Measurements from ENCODE around the gene TLE5.

The TLE5 gene

DNA sequence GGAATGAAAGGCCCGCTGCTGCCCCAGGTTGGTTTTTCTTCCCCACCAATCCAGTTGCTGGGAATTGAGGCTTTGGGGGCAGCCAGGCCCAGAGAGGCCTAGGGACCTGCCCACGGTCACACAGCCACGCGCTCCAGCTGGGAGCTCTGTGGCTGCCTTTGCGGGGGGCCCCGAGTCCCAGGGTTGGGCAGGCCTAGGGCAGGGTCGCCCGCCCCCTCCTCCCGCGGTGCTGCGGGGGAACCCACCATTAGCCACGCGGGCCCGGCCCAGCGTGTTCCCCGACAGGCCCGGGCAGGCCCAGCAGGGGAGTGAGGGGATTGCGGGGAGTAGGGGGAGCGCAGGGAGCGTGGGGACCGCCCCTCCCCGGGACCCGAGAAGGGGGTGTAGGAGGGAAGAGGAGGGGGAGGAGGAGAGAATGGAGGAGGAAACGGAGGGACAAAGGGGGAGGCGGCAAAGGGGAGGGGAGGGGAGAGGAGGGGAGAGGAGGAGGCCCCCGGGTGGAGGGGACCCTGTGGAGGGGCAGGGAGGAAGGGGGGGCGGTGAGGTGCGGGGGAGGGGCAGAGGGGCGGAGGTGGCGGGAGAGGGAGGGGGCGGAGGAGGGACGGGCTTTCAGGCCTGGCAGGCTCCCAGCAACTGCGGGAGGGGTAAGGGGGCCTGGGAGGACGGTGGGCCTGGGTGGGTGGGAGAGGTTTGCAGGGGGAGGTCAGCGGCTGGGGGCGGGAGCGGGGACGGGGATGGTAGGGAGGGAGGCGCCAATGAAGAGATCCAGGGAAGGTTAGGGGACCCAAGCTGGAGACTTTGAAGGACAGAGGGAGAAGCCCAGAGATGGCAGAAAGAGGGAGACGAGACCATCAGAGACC, 20.3 kb downstream of the TLE5 start:
- no peaks in the 10 kb centered on the region for H3K36me3 ChIP-seq (ENCODE audit: low read length)
- H3K9me3 ChIP-seq (ENCODE audit: insufficient read depth, low read length): no peaks in the 10 kb centered on the region
- no peaks in the 10 kb centered on the region for H3K9me2 ChIP-seq (replicated peaks; ENCODE audit: insufficient read depth, low read length)
- no peak overlapping the region for H2AFZ ChIP-seq (ENCODE audit: low read depth, low read length, severe bottlenecking)
- H3K27ac ChIP-seq (ENCODE audit: low read depth, low read length): no peak overlapping the region
- no peaks in the 10 kb centered on the region for H3F3A ChIP-seq (ENCODE audit: insufficient read depth)
- no peaks in the 10 kb centered on the region for H3K27me3 ChIP-seq (ENCODE audit: low read length)
- no peak overlapping the region for H3K9ac ChIP-seq (ENCODE audit: low read length)
- H3K4me3 ChIP-seq (ENCODE audit: insufficient read depth, low read length, poor library complexity, severe bottlenecking): no peak overlapping the region
- no peaks in the 10 kb centered on the region for H3K79me2 ChIP-seq (ENCODE audit: insufficient read depth, low read length)
- TF ChIP-seq, protein P1, sequence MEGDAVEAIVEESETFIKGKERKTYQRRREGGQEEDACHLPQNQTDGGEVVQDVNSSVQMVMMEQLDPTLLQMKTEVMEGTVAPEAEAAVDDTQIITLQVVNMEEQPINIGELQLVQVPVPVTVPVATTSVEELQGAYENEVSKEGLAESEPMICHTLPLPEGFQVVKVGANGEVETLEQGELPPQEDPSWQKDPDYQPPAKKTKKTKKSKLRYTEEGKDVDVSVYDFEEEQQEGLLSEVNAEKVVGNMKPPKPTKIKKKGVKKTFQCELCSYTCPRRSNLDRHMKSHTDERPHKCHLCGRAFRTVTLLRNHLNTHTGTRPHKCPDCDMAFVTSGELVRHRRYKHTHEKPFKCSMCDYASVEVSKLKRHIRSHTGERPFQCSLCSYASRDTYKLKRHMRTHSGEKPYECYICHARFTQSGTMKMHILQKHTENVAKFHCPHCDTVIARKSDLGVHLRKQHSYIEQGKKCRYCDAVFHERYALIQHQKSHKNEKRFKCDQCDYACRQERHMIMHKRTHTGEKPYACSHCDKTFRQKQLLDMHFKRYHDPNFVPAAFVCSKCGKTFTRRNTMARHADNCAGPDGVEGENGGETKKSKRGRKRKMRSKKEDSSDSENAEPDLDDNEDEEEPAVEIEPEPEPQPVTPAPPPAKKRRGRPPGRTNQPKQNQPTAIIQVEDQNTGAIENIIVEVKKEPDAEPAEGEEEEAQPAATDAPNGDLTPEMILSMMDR (IDR thresholded peaks at IDR 0.05; ENCODE audit: insufficient read depth, low read length, poor library complexity, severe bottlenecking): no peak
- TF ChIP-seq EZH2phosphoT487 (conservative IDR thresholded peaks at IDR 0.05; ENCODE audit: low read length): no peak
- no peaks in the 10 kb centered on the region for H4K20me1 ChIP-seq (ENCODE audit: low read depth, low read length)
- no peak overlapping the region for H3K4me2 ChIP-seq (ENCODE audit: low read depth, low read length, poor library complexity, severe bottlenecking)

DNA sequence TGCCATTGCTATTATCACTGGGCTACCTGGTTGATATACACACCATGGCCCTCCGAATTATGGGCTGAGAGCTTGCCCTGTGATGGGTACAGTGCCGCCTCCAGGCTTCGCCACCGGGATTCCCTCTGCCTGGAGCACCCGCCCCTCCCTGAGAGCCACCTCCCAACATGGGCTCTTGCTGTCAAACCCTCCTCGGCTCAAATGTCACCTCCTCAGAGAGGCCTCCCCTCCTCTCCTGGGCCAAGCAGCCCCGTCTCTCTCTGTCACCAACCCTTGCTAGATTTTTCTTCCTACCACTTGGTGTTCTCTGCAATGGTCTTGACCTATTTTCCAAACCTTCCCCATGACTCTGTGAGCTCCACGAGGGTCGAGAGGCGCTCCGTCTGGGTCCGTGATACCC, 21.0 kb downstream of the TLE5 start:
- H3K4me2 ChIP-seq (ENCODE audit: low read depth, low read length, poor library complexity, severe bottlenecking): no peak overlapping the region
- no peaks in the 10 kb centered on the region for H3K79me2 ChIP-seq (ENCODE audit: insufficient read depth, low read length)
- no peak overlapping the region for H3K4me3 ChIP-seq (ENCODE audit: insufficient read depth, low read length, poor library complexity, severe bottlenecking)
- H3K9ac ChIP-seq (ENCODE audit: low read length): no peak overlapping the region
- no peaks in the 10 kb centered on the region for H3K27me3 ChIP-seq (ENCODE audit: low read length)
- H3K9me2 ChIP-seq (replicated peaks; ENCODE audit: insufficient read depth, low read length): no peaks in the 10 kb centered on the region
- no peaks in the 10 kb centered on the region for H4K20me1 ChIP-seq (ENCODE audit: low read depth, low read length)
- no peak overlapping the region for H2AFZ ChIP-seq (ENCODE audit: low read depth, low read length, severe bottlenecking)
- H3K36me3 ChIP-seq (ENCODE audit: low read length): no peaks in the 10 kb centered on the region
- no peaks in the 10 kb centered on the region for H3F3A ChIP-seq (ENCODE audit: insufficient read depth)
- H3K9me3 ChIP-seq (ENCODE audit: insufficient read depth, low read length): no peaks in the 10 kb centered on the region
- H3K27ac ChIP-seq (ENCODE audit: low read depth, low read length): no peak overlapping the region
- no peak for TF ChIP-seq EZH2phosphoT487 (conservative IDR thresholded peaks at IDR 0.05; ENCODE audit: low read length)
- TF ChIP-seq, protein P1 (IDR thresholded peaks at IDR 0.05; ENCODE audit: insufficient read depth, low read length, poor library complexity, severe bottlenecking): no peak

DNA sequence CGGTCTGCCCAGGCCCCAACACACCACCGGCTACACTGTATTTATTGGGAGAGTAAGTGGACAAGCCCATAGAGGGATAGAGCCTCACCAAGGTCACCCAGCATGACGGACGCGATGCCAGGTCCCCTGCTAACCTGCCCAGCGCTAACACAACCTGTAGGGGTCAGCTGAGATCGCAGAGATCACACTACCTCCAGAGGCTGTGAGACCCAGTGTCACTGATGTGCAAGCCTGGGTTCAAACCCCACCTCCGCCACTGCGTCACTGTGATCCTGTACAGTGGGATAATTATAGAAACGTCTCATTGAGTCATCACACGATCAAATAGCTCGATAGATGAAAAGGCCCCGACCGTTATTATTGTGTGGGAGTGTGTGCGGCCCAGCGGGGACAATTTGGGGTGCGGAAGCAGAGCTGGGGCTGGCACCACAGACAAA, 22.6 kb downstream of the TLE5 start:
- no peak overlapping the region for H3K4me2 ChIP-seq (ENCODE audit: low read depth, low read length, poor library complexity, severe bottlenecking)

More for the DNA sequence above, 22.6 kb downstream of the TLE5 start:
- no peaks in the 10 kb centered on the region for H3F3A ChIP-seq (ENCODE audit: insufficient read depth)
- no peak overlapping the region for H3K9ac ChIP-seq (ENCODE audit: low read length)
- H3K27me3 ChIP-seq (ENCODE audit: low read length): no peaks in the 10 kb centered on the region
- no peaks in the 10 kb centered on the region for H4K20me1 ChIP-seq (ENCODE audit: low read depth, low read length)
- H3K9me3 ChIP-seq (ENCODE audit: insufficient read depth, low read length): no peaks in the 10 kb centered on the region
- H3K27ac ChIP-seq (ENCODE audit: low read depth, low read length): no peak overlapping the region
- no peaks in the 10 kb centered on the region for H3K36me3 ChIP-seq (ENCODE audit: low read length)
- no peaks in the 10 kb centered on the region for H3K9me2 ChIP-seq (replicated peaks; ENCODE audit: insufficient read depth, low read length)
- H2AFZ ChIP-seq (ENCODE audit: low read depth, low read length, severe bottlenecking): no peak overlapping the region
- no peak overlapping the region for H3K4me3 ChIP-seq (ENCODE audit: insufficient read depth, low read length, poor library complexity, severe bottlenecking)
- H3K79me2 ChIP-seq (ENCODE audit: insufficient read depth, low read length): no peaks in the 10 kb centered on the region
- no peak for TF ChIP-seq EZH2phosphoT487 (conservative IDR thresholded peaks at IDR 0.05; ENCODE audit: low read length)
- TF ChIP-seq, protein P1 (IDR thresholded peaks at IDR 0.05; ENCODE audit: insufficient read depth, low read length, poor library complexity, severe bottlenecking): no peak

Measured in SU-DHL-6 (cell line).